ENCODE data around the gene SIPA1L3.

Gene SIPA1L3

GRCh38 chr19:37946132-37946531 is 39.1 kb downstream of the SIPA1L3 start:
- H3K4me3 ChIP-seq (replicated peaks; ENCODE audit: low read depth, low read length) = no peak overlapping the region
- no peak for DNase-seq (ENCODE audit: extremely low read depth, low read depth)
- TF ChIP-seq CTCF (IDR thresholded peaks at IDR 0.05; ENCODE audit: low read depth, low read length, missing control alignments) = no peak

DNA sequence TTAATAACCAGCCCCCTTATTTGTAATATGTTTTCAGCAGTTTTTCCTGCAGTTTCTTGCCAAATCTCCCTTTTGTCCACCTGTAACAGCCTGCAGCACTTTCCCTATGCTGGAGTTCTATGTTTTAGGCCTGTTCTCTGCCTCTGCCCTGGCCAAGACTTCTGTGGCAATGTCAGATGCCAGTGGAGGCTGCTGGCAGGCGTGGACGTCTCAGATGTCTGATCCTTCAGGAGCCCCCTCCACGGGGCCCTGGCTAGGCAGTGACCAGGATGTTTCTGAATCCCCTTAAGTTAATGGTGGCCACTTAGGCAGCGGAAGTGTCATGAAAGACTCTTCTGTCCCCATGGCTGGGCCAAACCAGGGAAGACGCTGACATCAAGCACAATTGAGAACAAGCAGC is 40.8 kb downstream of the SIPA1L3 start:
- H3K4me3 ChIP-seq (replicated peaks; ENCODE audit: low read depth, low read length) = no peak overlapping the region
- TF ChIP-seq CTCF (IDR thresholded peaks at IDR 0.05; ENCODE audit: low read depth, low read length, missing control alignments) = no peak
- DNase-seq (ENCODE audit: extremely low read depth, low read depth) = no peak

DNA sequence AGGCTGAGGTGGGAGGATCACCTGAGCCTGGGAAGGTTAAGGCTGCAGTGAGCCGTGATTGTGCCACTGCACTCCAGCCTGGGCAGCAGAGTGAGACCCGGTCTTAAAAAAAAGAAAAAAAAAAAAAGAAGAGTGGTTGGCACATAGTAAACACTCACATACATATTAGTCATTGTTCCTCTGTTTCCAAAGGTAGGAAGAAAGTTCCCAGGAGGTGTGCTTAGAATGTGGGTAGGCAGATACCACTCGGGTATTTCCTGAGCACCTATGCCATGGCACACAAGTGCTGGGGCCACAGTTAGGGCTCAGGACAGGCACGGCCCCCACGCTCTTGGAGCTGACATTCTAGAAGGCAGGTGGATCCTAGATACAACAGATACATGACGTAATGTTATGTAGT is 41.4 kb downstream of the SIPA1L3 start:
- no peak overlapping the region for H3K4me3 ChIP-seq (replicated peaks; ENCODE audit: low read depth, low read length)
- no peak for DNase-seq (ENCODE audit: extremely low read depth, low read depth)
- TF ChIP-seq CTCF (IDR thresholded peaks at IDR 0.05; ENCODE audit: low read depth, low read length, missing control alignments) = no peak

DNA sequence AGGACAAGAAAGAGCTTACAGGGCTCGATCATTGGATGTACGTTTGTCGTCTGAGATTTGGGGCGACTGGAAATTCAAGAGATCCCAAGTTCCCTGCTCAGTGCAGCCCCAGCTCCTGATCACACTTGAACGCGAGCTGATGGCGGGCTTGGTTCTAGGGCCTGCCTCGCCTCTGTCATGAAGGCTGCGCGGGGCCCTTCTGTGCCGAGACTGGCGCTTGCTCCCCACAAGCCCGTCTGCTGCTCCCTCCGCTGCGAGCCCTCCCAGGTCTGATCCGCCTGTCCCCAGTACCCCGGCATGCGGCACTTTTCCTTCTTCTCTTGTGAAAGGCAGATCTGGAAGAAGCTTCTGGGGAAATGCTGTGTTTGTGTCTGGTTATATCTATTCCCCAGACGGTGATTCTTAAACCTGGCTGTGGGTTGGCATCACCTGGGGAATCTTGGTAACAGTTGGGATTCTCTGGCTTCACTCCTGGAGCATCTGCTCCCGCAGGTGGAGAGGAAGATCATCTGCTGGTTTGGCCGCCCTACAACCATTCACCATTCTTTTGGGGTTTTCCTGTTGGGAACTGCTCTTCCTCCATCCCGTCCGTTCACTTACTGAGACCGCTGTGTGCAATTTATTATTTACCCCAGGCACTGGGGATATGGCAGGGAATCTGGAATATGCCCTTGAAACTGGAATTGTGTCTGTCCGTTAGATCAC is 43.6 kb downstream of the SIPA1L3 start:
- no peak for DNase-seq (ENCODE audit: extremely low read depth, low read depth)
- no peak for TF ChIP-seq CTCF (IDR thresholded peaks at IDR 0.05; ENCODE audit: low read depth, low read length, missing control alignments)

GRCh38 chr19:37951816-37952210 is 44.8 kb downstream of the SIPA1L3 start:
- no peak for TF ChIP-seq CTCF (IDR thresholded peaks at IDR 0.05; ENCODE audit: low read depth, low read length, missing control alignments)
- no peak for DNase-seq (ENCODE audit: extremely low read depth, low read depth)
- no peak overlapping the region for H3K4me3 ChIP-seq (replicated peaks; ENCODE audit: low read depth, low read length)

More for the DNA sequence above, 43.6 kb downstream of the SIPA1L3 start:
- no peak overlapping the region for H3K4me3 ChIP-seq (replicated peaks; ENCODE audit: low read depth, low read length)

DNA sequence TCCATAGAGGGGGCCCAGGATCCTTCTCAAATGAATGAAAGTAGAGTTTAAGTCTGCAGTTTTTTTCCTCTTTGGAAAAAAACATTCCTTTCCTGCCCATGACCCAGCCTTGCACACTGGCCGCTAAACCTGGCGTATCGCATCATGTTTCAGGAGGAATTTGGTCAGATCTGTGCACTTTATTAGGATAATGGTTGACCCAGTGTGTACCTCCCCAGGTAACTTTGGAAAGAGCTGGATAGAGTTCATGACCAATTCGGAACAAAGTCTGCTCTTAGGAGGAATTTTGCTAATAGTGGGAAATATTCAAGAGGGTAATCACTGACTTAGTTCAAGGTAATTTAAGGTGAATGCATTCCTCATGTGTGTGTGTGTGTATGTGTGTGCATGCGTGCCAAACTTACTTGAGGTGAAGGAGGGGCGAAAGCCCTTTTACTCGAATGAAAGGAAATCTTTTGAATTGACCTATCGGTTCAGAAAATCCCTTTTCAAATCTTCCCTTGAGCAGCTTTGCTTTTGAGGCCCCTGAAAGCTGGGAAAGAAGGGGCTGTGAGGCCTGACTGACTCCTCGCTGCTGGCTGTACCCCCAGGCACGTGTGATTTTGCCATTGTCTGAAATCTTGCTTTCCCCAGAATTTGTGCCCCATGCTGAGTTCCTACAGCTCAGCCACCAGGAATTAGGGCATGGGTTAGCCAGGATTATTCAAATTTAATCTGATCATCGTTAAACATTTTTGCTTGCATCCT is 46.3 kb downstream of the SIPA1L3 start:
- no peak for TF ChIP-seq CTCF (IDR thresholded peaks at IDR 0.05; ENCODE audit: low read depth, low read length, missing control alignments)
- no peak for DNase-seq (ENCODE audit: extremely low read depth, low read depth)
- H3K4me3 ChIP-seq (replicated peaks; ENCODE audit: low read depth, low read length) = no peak overlapping the region

Measured in HFF-Myc (cell line).